Measurements from ENCODE around the gene DHX34. TPM values are rescaled to one million over a fixed set of nuclear protein-coding genes. Genes with fewer than 3 reads are reported as not detected.

DHX34 gene
- total and polyA plus RNA-seq, 9 of the 15 experiments (the other 6 are each of a cell fraction or from before 2014, with no cell fraction given), result 0.36 to 42.0 (median 15.0) TPM

DNA sequence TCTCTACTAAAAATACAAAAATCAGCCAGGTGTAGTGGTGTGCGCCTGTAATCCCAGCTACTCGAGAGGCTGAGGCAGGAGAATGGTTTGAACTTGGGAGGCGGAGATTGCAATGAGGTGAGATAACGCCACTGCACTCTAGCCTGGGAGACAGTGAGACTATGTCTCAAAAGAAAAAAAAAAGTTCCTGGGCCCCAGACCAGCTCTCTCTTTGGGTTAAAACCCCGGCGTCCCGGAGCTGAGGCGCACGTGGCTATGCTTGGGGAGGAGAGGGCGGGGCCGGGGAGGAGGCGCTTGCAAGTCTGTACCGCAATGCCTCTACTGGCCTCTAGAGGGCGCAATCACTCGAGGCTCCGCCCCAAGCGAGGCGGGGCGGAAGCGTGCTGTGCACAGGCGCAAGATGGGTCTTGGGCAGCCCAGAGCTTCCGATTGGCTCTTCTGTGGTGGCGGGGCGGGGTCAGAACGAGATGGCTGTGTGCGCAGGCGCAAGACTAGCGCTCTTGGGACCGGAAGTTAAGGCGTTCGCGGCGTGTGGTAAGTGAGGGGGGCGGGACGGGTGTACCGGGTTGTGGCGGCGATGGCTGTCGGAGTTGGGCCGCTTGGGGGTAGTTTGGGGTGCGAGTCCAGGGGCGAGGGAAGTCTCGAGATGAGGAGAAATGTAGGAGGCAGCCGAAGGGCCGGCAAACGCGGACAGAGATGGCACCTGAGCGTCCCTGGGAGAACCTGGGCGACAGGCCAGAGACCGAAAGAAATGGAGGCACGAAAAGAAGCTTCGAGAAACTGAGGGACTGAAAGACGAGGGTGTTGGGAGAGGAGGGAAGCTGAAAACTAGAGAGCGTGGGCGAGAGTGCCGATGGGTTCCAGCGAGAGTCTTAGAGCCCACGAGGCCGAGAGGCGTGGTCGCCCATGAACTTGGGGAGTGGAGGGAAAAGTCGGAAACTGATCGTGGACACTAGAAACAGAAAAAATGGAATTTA, at the start of gene DHX34 (continued):
- TF ChIP-seq, protein P1, sequence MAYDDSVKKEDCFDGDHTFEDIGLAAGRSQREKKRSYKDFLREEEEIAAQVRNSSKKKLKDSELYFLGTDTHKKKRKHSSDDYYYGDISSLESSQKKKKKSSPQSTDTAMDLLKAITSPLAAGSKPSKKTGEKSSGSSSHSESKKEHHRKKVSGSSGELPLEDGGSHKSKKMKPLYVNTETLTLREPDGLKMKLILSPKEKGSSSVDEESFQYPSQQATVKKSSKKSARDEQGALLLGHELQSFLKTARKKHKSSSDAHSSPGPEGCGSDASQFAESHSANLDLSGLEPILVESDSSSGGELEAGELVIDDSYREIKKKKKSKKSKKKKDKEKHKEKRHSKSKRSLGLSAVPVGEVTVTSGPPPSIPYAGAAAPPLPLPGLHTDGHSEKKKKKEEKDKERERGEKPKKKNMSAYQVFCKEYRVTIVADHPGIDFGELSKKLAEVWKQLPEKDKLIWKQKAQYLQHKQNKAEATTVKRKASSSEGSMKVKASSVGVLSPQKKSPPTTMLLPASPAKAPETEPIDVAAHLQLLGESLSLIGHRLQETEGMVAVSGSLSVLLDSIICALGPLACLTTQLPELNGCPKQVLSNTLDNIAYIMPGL (CRISPR knock-in tag; IDR thresholded peaks at IDR 0.05), result peak; percentile 75; the same call in 1 of the 2 replicates
- no peak for TF ChIP-seq SIRT6 (IDR thresholded peaks at IDR 0.05; ENCODE audit: low read depth, low read length)
- no peak for TF ChIP-seq PHTF2 (CRISPR knock-in tag; IDR thresholded peaks at IDR 0.05)
- peak; percentile 43 for TF ChIP-seq FIP1L1 (IDR thresholded peaks at IDR 0.05; ENCODE audit: low read depth, low read length, poor library complexity, severe bottlenecking)
- TF ChIP-seq JUND (IDR thresholded peaks at IDR 0.05; ENCODE audit: borderline replicate concordance, low read depth, low read length), result peak; percentile 73
- no peak for TF ChIP-seq JUND (tag; IDR thresholded peaks at IDR 0.05; ENCODE audit: borderline replicate concordance, low read depth, low read length)
- no peak for TF ChIP-seq HNRNPH1 (optimal IDR thresholded peaks at IDR 0.05; ENCODE audit: low read depth, low read length)
- TF ChIP-seq, protein P2, sequence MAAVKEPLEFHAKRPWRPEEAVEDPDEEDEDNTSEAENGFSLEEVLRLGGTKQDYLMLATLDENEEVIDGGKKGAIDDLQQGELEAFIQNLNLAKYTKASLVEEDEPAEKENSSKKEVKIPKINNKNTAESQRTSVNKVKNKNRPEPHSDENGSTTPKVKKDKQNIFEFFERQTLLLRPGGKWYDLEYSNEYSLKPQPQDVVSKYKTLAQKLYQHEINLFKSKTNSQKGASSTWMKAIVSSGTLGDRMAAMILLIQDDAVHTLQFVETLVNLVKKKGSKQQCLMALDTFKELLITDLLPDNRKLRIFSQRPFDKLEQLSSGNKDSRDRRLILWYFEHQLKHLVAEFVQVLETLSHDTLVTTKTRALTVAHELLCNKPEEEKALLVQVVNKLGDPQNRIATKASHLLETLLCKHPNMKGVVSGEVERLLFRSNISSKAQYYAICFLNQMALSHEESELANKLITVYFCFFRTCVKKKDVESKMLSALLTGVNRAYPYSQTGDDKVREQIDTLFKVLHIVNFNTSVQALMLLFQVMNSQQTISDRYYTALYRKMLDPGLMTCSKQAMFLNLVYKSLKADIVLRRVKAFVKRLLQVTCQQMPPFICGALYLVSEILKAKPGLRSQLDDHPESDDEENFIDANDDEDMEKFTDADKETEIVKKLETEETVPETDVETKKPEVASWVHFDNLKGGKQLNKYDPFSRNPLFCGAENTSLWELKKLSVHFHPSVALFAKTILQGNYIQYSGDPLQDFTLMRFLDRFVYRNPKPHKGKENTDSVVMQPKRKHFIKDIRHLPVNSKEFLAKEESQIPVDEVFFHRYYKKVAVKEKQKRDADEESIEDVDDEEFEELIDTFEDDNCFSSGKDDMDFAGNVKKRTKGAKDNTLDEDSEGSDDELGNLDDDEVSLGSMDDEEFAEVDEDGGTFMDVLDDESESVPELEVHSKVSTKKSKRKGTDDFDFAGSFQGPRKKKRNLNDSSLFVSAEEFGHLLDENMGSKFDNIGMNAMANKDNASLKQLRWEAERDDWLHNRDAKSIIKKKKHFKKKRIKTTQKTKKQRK (IDR thresholded peaks at IDR 0.05; ENCODE audit: borderline replicate concordance, low read depth, low read length), result no peak
- TF ChIP-seq, protein P3, sequence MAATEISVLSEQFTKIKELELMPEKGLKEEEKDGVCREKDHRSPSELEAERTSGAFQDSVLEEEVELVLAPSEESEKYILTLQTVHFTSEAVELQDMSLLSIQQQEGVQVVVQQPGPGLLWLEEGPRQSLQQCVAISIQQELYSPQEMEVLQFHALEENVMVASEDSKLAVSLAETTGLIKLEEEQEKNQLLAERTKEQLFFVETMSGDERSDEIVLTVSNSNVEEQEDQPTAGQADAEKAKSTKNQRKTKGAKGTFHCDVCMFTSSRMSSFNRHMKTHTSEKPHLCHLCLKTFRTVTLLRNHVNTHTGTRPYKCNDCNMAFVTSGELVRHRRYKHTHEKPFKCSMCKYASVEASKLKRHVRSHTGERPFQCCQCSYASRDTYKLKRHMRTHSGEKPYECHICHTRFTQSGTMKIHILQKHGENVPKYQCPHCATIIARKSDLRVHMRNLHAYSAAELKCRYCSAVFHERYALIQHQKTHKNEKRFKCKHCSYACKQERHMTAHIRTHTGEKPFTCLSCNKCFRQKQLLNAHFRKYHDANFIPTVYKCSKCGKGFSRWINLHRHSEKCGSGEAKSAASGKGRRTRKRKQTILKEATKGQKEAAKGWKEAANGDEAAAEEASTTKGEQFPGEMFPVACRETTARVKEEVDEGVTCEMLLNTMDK (IDR thresholded peaks at IDR 0.05; ENCODE audit: borderline replicate concordance, insufficient read depth, low read depth, low read length, poor library complexity, severe bottlenecking), result peak; percentile 95
- peak; percentile 3; the same call in 1 of the 2 replicates for TF ChIP-seq CBFA2T2 (conservative IDR thresholded peaks at IDR 0.05)
- TF ChIP-seq ZNF76 (CRISPR knock-in tag; IDR thresholded peaks at IDR 0.05; ENCODE audit: borderline replicate concordance), result no peak
- TF ChIP-seq, protein P4, sequence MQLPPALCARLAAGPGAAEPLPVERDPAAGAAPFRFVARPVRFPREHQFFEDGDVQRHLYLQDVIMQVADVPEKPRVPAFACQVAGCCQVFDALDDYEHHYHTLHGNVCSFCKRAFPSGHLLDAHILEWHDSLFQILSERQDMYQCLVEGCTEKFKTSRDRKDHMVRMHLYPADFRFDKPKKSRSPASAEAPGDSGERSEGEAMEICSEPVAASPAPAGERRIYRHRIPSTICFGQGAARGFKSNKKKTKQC (CRISPR knock-in tag; IDR thresholded peaks at IDR 0.05), result peak; percentile 53; the same call in 1 of the 2 replicates
- TF ChIP-seq CREB1 (IDR thresholded peaks at IDR 0.05), result peak; percentile 61
- TF ChIP-seq CREB1 (CRISPR knock-in tag; IDR thresholded peaks at IDR 0.05), result peak; percentile 61; the same call in 1 of the 2 replicates
- TF ChIP-seq KLF1 (tag; IDR thresholded peaks at IDR 0.05), result peak; percentile 77; the same call in 1 of the 2 replicates
